Effector CD4-positive, alpha-beta T cell (primary cell): ENCODE results near the gene POLR3E.

ENCODE experiments used
- DNase-seq: peaks from one replicate; pipeline ENCODE4 v3.0.0-alpha.2; 2020

The POLR3E gene

GRCh38 chr16:22369221-22369811 lies 72.1 kb downstream of the POLR3E start:
- DNase-seq, result no peak

GRCh38 chr16:22370038-22370820 lies 73.0 kb downstream of the POLR3E start:
- no peak for DNase-seq

GRCh38 chr16:22372882-22373661 lies 75.9 kb downstream of the POLR3E start:
- DNase-seq, result no peak

- DNase-seq, result peak; percentile 28
These were observed 76.6 kb downstream of the POLR3E start for GRCh38 chr16:22373662-22374310.

- peak; percentile 99 for DNase-seq
These were observed 77.3 kb downstream of the POLR3E start, which contains the start of gene CDR2 for GRCh38 chr16:22374311-22375116. Gene CDR2 (minus strand): TSS chr16:22374619. CDS start chr16:22374309, 310 bp downstream.

GRCh38 chr16:22375117-22375962 lies 78.1 kb downstream of the POLR3E start:
- no peak for DNase-seq

GRCh38 chr16:22375963-22376640 lies 78.9 kb downstream of the POLR3E start:
- no peak for DNase-seq

- no peak for DNase-seq
These were observed 82.4 kb downstream of the POLR3E start for GRCh38 chr16:22379656-22380055.

GRCh38 chr16:22380529-22380928 lies 83.3 kb downstream of the POLR3E start:
- DNase-seq, result no peak

- no peak for DNase-seq
These were observed 84.2 kb downstream of the POLR3E start for GRCh38 chr16:22381392-22381791.

- no peak for DNase-seq
These were observed 86.6 kb downstream of the POLR3E start for GRCh38 chr16:22383827-22384226.
